ENCODE data around the gene SLC35F3. TPM values are rescaled to one million over a fixed set of nuclear protein-coding genes. Genes with fewer than 3 reads are reported as not detected.

Gene SLC35F3
- total and polyA plus RNA-seq, 2 experiments from 2014 or later = 1.0 to 3.2 TPM

DNA sequence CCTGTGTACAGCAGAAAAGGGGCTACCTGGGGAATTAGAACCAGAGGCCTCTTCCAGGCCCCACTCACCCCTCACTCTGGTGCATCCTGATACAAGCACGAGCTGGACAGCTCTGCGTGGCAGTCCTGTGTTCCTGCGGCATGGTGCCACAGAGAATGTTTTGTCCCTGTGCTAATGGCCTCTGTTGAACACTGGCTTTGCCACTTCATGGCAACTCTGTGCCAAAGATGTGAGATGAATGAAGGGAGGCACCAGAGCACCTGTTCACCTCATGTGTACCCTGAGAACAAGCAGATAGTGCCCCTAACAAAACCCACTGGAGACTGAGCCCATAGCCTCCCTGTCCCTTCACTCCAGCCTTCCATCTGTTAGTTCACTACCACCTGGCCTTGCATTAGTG lies 269.5 kb downstream of the SLC35F3 start:
- no peaks in the 10 kb centered on the region for H3K4me1 ChIP-seq (ENCODE audit: insufficient read depth)
- H3K27ac ChIP-seq (ENCODE audit: low read depth) = no peak overlapping the region
- no peaks in the 10 kb centered on the region for H3K79me2 ChIP-seq (replicated peaks; ENCODE audit: insufficient read depth)
- Mint-ChIP-seq H3K27me3 (ENCODE audit: insufficient read depth, low read depth, poor library complexity) (peaks cover 2% of the 10 kb centered on the region), H3K9me3 (peaks cover 17% of the 10 kb centered on the region), H3K4me3 (no peak overlapping the region), H3K36me3 (ENCODE audit: low read depth) (peaks cover 4% of the 10 kb centered on the region; the same call in 1 of the 3 replicates), H3K27ac (no peak overlapping the region), H3K4me1 (no peaks in the 10 kb centered on the region)
- H3F3A ChIP-seq (replicated peaks; ENCODE audit: low read depth) = no peaks in the 10 kb centered on the region
- H3K27me3 ChIP-seq (ENCODE audit: insufficient read depth) = no peaks in the 10 kb centered on the region
- ATAC-seq (no peak), DNase-seq (ENCODE audit: low spot score) (no peak)
- no peak for TF ChIP-seq JUNB (IDR thresholded peaks at IDR 0.05; ENCODE audit: unreplicated experiment)
- no peak for TF ChIP-seq STAT1 (IDR thresholded peaks at IDR 0.05; ENCODE audit: unreplicated experiment)
- TF ChIP-seq ZNF331 (CRISPR knock-in tag; IDR thresholded peaks at IDR 0.05; ENCODE audit: low read depth) = no peak
- TF ChIP-seq, protein P1, sequence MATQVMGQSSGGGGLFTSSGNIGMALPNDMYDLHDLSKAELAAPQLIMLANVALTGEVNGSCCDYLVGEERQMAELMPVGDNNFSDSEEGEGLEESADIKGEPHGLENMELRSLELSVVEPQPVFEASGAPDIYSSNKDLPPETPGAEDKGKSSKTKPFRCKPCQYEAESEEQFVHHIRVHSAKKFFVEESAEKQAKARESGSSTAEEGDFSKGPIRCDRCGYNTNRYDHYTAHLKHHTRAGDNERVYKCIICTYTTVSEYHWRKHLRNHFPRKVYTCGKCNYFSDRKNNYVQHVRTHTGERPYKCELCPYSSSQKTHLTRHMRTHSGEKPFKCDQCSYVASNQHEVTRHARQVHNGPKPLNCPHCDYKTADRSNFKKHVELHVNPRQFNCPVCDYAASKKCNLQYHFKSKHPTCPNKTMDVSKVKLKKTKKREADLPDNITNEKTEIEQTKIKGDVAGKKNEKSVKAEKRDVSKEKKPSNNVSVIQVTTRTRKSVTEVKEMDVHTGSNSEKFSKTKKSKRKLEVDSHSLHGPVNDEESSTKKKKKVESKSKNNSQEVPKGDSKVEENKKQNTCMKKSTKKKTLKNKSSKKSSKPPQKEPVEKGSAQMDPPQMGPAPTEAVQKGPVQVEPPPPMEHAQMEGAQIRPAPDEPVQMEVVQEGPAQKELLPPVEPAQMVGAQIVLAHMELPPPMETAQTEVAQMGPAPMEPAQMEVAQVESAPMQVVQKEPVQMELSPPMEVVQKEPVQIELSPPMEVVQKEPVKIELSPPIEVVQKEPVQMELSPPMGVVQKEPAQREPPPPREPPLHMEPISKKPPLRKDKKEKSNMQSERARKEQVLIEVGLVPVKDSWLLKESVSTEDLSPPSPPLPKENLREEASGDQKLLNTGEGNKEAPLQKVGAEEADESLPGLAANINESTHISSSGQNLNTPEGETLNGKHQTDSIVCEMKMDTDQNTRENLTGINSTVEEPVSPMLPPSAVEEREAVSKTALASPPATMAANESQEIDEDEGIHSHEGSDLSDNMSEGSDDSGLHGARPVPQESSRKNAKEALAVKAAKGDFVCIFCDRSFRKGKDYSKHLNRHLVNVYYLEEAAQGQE (IDR thresholded peaks at IDR 0.05; ENCODE audit: unreplicated experiment) = no peak
- no peak for TF ChIP-seq ZNF114 (CRISPR knock-in tag; IDR thresholded peaks at IDR 0.05)
- no peak for TF ChIP-seq EZH2phosphoT487 (IDR thresholded peaks at IDR 0.05; ENCODE audit: unreplicated experiment)
- TF ChIP-seq, protein P2, sequence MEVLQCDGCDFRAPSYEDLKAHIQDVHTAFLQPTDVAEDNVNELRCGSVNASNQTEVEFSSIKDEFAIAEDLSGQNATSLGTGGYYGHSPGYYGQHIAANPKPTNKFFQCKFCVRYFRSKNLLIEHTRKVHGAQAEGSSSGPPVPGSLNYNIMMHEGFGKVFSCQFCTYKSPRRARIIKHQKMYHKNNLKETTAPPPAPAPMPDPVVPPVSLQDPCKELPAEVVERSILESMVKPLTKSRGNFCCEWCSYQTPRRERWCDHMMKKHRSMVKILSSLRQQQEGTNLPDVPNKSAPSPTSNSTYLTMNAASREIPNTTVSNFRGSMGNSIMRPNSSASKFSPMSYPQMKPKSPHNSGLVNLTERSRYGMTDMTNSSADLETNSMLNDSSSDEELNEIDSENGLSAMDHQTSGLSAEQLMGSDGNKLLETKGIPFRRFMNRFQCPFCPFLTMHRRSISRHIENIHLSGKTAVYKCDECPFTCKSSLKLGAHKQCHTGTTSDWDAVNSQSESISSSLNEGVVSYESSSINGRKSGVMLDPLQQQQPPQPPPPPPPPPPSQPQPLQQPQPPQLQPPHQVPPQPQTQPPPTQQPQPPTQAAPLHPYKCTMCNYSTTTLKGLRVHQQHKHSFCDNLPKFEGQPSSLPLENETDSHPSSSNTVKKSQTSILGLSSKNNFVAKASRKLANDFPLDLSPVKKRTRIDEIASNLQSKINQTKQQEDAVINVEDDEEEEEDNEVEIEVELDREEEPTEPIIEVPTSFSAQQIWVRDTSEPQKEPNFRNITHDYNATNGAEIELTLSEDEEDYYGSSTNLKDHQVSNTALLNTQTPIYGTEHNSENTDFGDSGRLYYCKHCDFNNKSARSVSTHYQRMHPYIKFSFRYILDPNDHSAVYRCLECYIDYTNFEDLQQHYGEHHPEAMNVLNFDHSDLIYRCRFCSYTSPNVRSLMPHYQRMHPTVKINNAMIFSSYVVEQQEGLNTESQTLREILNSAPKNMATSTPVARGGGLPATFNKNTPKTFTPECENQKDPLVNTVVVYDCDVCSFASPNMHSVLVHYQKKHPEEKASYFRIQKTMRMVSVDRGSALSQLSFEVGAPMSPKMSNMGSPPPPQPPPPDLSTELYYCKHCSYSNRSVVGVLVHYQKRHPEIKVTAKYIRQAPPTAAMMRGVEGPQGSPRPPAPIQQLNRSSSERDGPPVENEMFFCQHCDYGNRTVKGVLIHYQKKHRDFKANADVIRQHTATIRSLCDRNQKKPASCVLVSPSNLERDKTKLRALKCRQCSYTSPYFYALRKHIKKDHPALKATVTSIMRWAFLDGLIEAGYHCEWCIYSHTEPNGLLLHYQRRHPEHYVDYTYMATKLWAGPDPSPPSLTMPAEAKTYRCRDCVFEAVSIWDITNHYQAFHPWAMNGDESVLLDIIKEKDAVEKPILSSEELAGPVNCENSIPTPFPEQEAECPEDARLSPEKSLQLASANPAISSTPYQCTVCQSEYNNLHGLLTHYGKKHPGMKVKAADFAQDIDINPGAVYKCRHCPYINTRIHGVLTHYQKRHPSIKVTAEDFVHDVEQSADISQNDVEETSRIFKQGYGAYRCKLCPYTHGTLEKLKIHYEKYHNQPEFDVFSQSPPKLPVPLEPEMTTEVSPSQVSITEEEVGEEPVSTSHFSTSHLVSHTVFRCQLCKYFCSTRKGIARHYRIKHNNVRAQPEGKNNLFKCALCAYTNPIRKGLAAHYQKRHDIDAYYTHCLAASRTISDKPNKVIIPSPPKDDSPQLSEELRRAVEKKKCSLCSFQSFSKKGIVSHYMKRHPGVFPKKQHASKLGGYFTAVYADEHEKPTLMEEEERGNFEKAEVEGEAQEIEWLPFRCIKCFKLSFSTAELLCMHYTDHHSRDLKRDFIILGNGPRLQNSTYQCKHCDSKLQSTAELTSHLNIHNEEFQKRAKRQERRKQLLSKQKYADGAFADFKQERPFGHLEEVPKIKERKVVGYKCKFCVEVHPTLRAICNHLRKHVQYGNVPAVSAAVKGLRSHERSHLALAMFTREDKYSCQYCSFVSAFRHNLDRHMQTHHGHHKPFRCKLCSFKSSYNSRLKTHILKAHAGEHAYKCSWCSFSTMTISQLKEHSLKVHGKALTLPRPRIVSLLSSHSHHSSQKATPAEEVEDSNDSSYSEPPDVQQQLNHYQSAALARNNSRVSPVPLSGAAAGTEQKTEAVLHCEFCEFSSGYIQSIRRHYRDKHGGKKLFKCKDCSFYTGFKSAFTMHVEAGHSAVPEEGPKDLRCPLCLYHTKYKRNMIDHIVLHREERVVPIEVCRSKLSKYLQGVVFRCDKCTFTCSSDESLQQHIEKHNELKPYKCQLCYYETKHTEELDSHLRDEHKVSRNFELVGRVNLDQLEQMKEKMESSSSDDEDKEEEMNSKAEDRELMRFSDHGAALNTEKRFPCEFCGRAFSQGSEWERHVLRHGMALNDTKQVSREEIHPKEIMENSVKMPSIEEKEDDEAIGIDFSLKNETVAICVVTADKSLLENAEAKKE (CRISPR knock-in tag; IDR thresholded peaks at IDR 0.05) = no peak
- no peak overlapping the region for H2AFZ ChIP-seq
- no peak overlapping the region for H3K4me3 ChIP-seq
- H3K36me3 ChIP-seq (ENCODE audit: insufficient read depth) = no peaks in the 10 kb centered on the region
- H3K9me2 ChIP-seq (ENCODE audit: insufficient read depth) = no peaks in the 10 kb centered on the region
- H4K20me1 ChIP-seq (replicated peaks; ENCODE audit: insufficient read depth) = no peaks in the 10 kb centered on the region
- no peak overlapping the region for H3K4me2 ChIP-seq
